ENCODE data around the gene CCDC88B. TPM values are rescaled to one million over a fixed set of nuclear protein-coding genes. Genes with fewer than 3 reads are reported as not detected.
A peak's percentile ranks its signal among the peaks of the same experiment; 100 is the strongest.

The CCDC88B gene
- total and polyA plus RNA-seq, 8 donors: 4.7 to 35.7 (median 6.6) TPM

DNA sequence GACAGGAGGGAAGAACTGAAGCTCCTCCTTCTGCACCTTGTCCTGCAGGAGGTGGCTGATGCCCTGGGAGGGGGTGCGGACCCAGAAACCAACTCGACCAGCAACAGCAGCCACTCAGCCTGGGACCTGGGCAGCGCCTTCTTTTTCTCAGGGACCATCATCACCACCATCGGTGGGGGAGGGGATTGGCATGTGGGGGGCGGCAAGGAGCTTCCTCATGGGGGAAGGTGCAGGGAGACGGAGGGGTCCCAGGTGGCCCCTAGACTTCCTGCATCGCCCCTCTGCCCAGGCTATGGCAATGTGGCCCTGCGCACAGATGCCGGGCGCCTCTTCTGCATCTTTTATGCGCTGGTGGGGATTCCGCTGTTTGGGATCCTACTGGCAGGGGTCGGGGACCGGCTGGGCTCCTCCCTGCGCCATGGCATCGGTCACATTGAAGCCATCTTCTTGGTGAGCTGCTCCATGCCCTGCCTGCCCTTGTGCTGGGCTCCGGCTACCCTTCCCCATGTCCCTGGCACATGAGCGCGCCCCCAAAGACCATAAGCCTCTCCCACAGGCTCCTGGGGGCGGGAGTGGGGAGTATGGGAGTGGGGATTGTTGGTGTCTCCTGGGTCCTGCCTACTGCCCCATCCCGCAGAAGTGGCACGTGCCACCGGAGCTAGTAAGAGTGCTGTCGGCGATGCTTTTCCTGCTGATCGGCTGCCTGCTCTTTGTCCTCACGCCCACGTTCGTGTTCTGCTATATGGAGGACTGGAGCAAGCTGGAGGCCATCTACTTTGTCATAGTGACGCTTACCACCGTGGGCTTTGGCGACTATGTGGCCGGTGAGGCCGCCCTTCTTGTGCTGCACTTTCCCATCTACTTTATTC lies 42.9 kb upstream of the CCDC88B start:
- TF ChIP-seq, protein P1, sequence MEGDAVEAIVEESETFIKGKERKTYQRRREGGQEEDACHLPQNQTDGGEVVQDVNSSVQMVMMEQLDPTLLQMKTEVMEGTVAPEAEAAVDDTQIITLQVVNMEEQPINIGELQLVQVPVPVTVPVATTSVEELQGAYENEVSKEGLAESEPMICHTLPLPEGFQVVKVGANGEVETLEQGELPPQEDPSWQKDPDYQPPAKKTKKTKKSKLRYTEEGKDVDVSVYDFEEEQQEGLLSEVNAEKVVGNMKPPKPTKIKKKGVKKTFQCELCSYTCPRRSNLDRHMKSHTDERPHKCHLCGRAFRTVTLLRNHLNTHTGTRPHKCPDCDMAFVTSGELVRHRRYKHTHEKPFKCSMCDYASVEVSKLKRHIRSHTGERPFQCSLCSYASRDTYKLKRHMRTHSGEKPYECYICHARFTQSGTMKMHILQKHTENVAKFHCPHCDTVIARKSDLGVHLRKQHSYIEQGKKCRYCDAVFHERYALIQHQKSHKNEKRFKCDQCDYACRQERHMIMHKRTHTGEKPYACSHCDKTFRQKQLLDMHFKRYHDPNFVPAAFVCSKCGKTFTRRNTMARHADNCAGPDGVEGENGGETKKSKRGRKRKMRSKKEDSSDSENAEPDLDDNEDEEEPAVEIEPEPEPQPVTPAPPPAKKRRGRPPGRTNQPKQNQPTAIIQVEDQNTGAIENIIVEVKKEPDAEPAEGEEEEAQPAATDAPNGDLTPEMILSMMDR (IDR thresholded peaks at IDR 0.05): no peak
- intact Hi-C loops (cut with DNase I): no loop called here
- ATAC-seq: no peak

DNA sequence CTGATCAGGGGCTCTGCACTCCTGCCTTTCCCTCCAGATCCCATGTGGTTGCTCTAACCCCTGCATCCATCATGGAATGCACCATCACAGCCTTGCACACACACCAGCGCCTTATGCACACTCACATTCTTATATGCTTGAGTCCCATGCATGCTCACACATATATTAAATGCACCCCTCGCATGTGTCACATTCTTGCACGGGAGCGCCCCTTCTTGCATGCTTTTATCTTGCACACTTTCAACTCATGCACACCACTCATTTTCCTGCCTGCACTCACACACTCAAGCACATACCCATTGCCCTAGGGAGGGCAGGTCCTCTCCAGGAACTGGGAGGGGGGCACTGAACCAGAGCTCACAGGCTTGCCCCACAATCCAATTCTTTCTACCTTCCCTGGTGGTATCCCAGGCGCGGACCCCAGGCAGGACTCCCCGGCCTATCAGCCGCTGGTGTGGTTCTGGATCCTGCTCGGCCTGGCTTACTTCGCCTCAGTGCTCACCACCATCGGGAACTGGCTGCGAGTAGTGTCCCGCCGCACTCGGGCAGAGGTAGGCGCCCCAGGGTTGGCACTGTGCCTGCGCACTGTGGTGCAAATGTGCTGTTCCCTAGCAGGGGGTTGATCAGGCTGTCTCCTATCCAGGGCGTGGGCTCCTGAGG lies 42.2 kb upstream of the CCDC88B start:
- Histone ChIP-seq H3K36me3 (no peaks in the 10 kb centered on the region), H3K27me3 (peaks cover 50 to 82% of the 10 kb centered on the region in 2 donors), H3K27ac (no peak overlapping the region), H3K9me3 (no peaks in the 10 kb centered on the region), H3K4me1 (peaks cover 15 to 26% of the 10 kb centered on the region in 2 donors), H3K4me3 (no peak overlapping the region)
- TF ChIP-seq, protein P1 (IDR thresholded peaks at IDR 0.05): no peak
- DNase-seq (no peak), ATAC-seq (no peak)
- intact Hi-C loops (cut with DNase I): no loop called here

More for the DNA sequence above, 42.9 kb upstream of the CCDC88B start:
- no peak overlapping the region for H3K27ac ChIP-seq
- H3K27me3 ChIP-seq: peaks cover 58 to 90% of the 10 kb centered on the region in 2 donors
- DNase-seq: no peak
- no peaks in the 10 kb centered on the region for H3K36me3 ChIP-seq
- no peaks in the 10 kb centered on the region for H3K9me3 ChIP-seq
- peaks cover 18 to 32% of the 10 kb centered on the region in 2 donors for H3K4me1 ChIP-seq
- no peak overlapping the region for H3K4me3 ChIP-seq

DNA sequence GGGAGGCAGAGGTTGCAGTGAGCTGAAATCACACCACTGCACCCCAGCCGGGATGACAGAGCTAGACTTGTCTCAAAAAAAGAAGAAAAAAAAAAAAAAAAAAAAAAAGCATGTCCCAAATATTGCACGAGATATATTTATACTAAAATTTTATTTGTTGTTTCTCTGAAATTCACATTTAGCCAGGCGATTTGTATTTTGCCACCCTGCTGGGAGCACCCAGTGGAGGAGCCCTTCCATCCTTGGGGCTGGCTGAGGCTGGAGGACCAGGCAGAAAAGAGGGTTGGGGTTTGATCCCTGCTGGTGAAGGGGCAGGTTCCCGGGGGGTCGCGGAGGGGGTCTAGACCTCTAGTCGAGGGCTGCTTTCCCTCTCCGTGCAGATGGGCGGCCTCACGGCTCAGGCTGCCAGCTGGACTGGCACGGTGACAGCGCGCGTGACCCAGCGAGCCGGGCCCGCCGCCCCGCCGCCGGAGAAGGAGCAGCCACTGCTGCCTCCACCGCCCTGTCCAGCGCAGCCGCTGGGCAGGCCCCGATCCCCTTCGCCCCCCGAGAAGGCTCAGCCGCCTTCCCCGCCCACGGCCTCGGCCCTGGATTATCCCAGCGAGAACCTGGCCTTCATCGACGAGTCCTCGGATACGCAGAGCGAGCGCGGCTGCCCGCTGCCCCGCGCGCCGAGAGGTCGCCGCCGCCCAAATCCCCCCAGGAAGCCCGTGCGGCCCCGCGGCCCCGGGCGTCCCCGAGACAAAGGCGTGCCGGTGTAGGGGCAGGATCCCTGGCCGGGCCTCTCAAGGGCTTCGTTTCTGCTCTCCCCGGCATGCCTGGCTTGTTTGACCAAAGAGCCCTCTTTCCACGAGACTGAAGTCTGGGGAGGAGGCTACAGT lies 40.8 kb upstream of the CCDC88B start:
- peak overlapping the region; percentile 10 to 39 for H3K4me3 ChIP-seq
- peak; percentile 45 for ATAC-seq

DNA sequence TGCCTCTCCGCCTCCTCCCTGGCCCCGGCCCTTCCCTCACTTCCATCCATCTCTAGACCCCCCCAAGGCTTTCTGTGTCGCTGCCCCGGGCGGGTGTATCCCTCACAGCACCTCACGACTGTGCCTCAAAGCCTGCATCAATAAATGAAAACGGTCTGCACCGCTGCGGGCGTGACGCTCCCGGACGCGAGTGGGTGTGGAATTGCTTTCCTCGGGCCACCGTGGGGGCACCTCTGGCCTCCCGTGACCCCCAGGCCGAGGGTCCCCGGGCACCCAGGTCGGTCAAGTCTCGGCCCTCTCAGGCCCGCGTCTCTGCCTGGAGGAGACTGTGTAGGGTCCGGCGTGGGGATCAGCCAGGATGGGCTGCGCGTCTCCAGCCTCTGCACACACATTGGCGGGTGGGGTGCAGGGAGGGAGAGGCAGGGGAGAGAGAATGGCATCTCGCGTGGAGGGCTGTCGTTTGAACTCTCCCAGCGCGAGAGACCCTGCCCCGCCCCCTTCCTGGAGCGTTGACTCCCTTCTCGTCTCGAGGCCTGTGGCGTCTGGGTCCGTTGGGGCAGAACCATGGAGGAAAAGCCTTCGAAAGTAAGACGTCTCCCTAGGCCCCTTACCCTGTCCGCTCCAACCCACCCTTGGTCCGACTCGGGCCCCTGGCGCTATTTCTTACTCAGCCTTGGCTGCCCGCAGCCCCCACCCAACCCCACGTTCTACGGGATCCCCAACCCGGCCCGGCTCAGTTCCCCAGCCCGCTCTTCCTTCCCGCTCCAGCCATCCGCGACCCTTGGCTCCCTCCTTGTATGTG lies 40.0 kb upstream of the CCDC88B start, which contains the start of gene CATSPERZ:
Gene CATSPERZ (plus strand): TSS at position 512 of the 802 bp plus-strand sequence. CDS start 53 bp downstream, at position 565.
- peaks cover 16 to 37% of the 10 kb centered on the region in 2 donors for H3K4me1 ChIP-seq
- intact Hi-C loops (cut with DNase I): loop anchor here in 1 of 2 donors (5.0 kb wide), 1 partner anchor 98 kb away; no protein-coding TSS in a partner anchor
- peaks cover 42 to 60% of the 10 kb centered on the region in 2 donors for H3K27me3 ChIP-seq
- H3K27ac ChIP-seq: no peak within 1 kb of the TSS
- peak within 1 kb of the TSS; percentile 10 to 39 for H3K4me3 ChIP-seq
- no peaks in the 10 kb centered on the region for H3K36me3 ChIP-seq
- no peak for DNase-seq
- no peak for ATAC-seq
- TF ChIP-seq, protein P1 (IDR thresholded peaks at IDR 0.05): no peak
- H3K9me3 ChIP-seq: no peaks in the 10 kb centered on the region

More for the DNA sequence above, 40.8 kb upstream of the CCDC88B start:
- TF ChIP-seq, protein P1 (IDR thresholded peaks at IDR 0.05): no peak
- peaks cover 19 to 32% of the 10 kb centered on the region in 2 donors for H3K4me1 ChIP-seq
- intact Hi-C loops (cut with DNase I): no loop called here
- no peaks in the 10 kb centered on the region for H3K36me3 ChIP-seq
- no peak overlapping the region for H3K27ac ChIP-seq
- H3K9me3 ChIP-seq: no peaks in the 10 kb centered on the region
- peaks cover 42 to 68% of the 10 kb centered on the region in 2 donors for H3K27me3 ChIP-seq
- peak in 2 of 4 donors; percentile 72 to 90 for DNase-seq

Measured in left lung (tissue), 10 donors.